H1 (cell line): ENCODE results near the gene TUT7. TPM values are rescaled to one million over a fixed set of nuclear protein-coding genes. Genes with fewer than 3 reads are reported as not detected.

Experiments
- CTCF ChIA-PET: fragments of 300-600 bp; sonication (Branson Sonifier 250); formaldehyde crosslinking; loops from one replicate; lab custom pipeline; 2021; ENCODE audit not compliant: partially characterized antibody; lab: Charles Lee
- POLR2A ChIA-PET: fragments of 300-600 bp; sonication (Branson Sonifier 250); formaldehyde crosslinking; loops from one replicate; lab custom pipeline; 2021; ENCODE audit warnings: inconsistent platforms; ENCODE audit not compliant: partially characterized antibody; lab: Charles Lee
- DNase-seq, 2 experiments: peaks; one replicate each; pipeline versions ENCODE4 v3.0.0 to v3.0.0-alpha.2; 2010 to 2022; ENCODE audit warnings: low spot score in 2 of 2, low read depth in 1 of 2, mixed read lengths in 1 of 2
- FAIRE-seq: peaks from 2 replicates; lab custom pipeline; 2011; peaks lifted over from hg19 to GRCh38; lab: Jason Lieb, UNC
- H2AFZ ChIP-seq: 2 replicates; pipeline ENCODE4 v1.8.1; 2012; ENCODE audit warnings: low read length, inconsistent platforms
- H2AK5ac ChIP-seq: 2 replicates; pipeline ENCODE4 v1.6.1; 2013; ENCODE audit warnings: low read depth, low read length
- H2BK120ac ChIP-seq: replicated peaks from 2 replicates; pipeline ENCODE3; 2013; ENCODE audit warnings: low read depth, low read length, inconsistent platforms
- H2BK12ac ChIP-seq: 2 replicates; pipeline ENCODE4 v1.6.1; 2013; ENCODE audit warnings: low read depth, low read length
- H2BK15ac ChIP-seq: 2 replicates; pipeline ENCODE4 v1.6.1; 2013; ENCODE audit warnings: low read length
- H2BK20ac ChIP-seq: 2 replicates; pipeline ENCODE4 v1.6.1; 2013; ENCODE audit warnings: low read length
- H2BK5ac ChIP-seq: 2 replicates; pipeline ENCODE4 v1.6.1; 2013; ENCODE audit warnings: low read depth, low read length
- H3K14ac ChIP-seq: 2 replicates; pipeline ENCODE4 v1.6.1; 2013; ENCODE audit warnings: inconsistent platforms; ENCODE audit not compliant: insufficient read length
- H3K18ac ChIP-seq: 2 replicates; pipeline ENCODE4 v1.6.1; 2013; ENCODE audit warnings: low read length; ENCODE audit errors: extremely low read depth
- H3K23ac ChIP-seq: 2 replicates; pipeline ENCODE4 v1.6.1; 2013; ENCODE audit warnings: inconsistent platforms; ENCODE audit not compliant: insufficient read length
- H3K23me2 ChIP-seq: 2 replicates; pipeline ENCODE4 v1.6.1; 2013; ENCODE audit warnings: low read depth, low read length
- H3K27ac ChIP-seq: 2 replicates; pipeline ENCODE4 v1.6.1; 2011; ENCODE audit warnings: low read depth, low read length, inconsistent platforms
- H3K27me3 ChIP-seq, 4 experiments: replicated peaks in 1 of 4; 1 replicate in 1 of 4; 2 replicates in 3 of 4; pipeline versions ENCODE4 v1.6.1 to v1.8.1; 2011 to 2013; ENCODE audit warnings: low read length in 3 of 4, mild to moderate bottlenecking in 3 of 4, inconsistent platforms in 2 of 4, mixed read lengths in 2 of 4, moderate library complexity in 1 of 4; ENCODE audit not compliant: control insufficient read depth in 3 of 4, insufficient read depth in 3 of 4; ENCODE audit errors: extremely low read depth in 1 of 4
- H3K36me3 ChIP-seq, 4 experiments: 2 replicates each; pipeline versions ENCODE4 v1.6.1 to v1.8.1; 2011 to 2013; ENCODE audit warnings: mild to moderate bottlenecking in 4 of 4, low read length in 3 of 4, moderate library complexity in 2 of 4, control low read depth in 1 of 4, inconsistent platforms in 1 of 4; ENCODE audit not compliant: insufficient read depth in 4 of 4, control insufficient read depth in 2 of 4
- H3K4ac ChIP-seq: replicated peaks from 2 replicates; pipeline ENCODE3; 2013; ENCODE audit warnings: low read length, low read depth, mixed read lengths, inconsistent platforms; ENCODE audit not compliant: insufficient read length
- H3K4me1 ChIP-seq, 4 experiments: replicated peaks in 1 of 4; 1 replicate in 1 of 4; 2 replicates in 3 of 4; pipeline versions ENCODE4 v1.6.1 to v1.8.1; 2011 to 2013; ENCODE audit warnings: low read length in 3 of 4, inconsistent platforms in 2 of 4, mixed read lengths in 1 of 4; ENCODE audit not compliant: insufficient read depth in 4 of 4, control insufficient read depth in 3 of 4
- H3K4me2 ChIP-seq, 2 experiments: 2 replicates each; pipeline versions ENCODE4 v1.6.1 to v1.8.1; 2011 to 2013; ENCODE audit warnings: low read depth in 2 of 2, low read length in 2 of 2, control low read depth in 1 of 2, inconsistent platforms in 1 of 2, mild to moderate bottlenecking in 1 of 2; ENCODE audit not compliant: insufficient read depth in 1 of 2
- H3K4me3 ChIP-seq, 4 experiments: fragments of 200-600, 300-600 bp in 1 of 4; sonication (generic), shearing (Covaris generic), sonication (Bioruptor Twin) in 1 of 4; 2 replicates each; pipeline versions ENCODE4 v1.5.1 to v1.8.1; 2011 to 2016; ENCODE audit warnings: low read length in 4 of 4, low read depth in 3 of 4, control low read depth in 2 of 4, inconsistent platforms in 2 of 4, mild to moderate bottlenecking in 2 of 4, mixed read lengths in 1 of 4, moderate library complexity in 1 of 4; ENCODE audit not compliant: insufficient read depth in 2 of 4; ENCODE audit errors: extremely low read depth in 1 of 4
- H3K56ac ChIP-seq: replicated peaks from 2 replicates; pipeline ENCODE3; 2013; ENCODE audit warnings: low read depth, mild to moderate bottlenecking, mixed read lengths, low read length, inconsistent platforms; ENCODE audit not compliant: insufficient read length
- H3K79me1 ChIP-seq: 2 replicates; pipeline ENCODE4 v1.6.1; 2013; ENCODE audit warnings: low read depth, low read length, control low read depth
- H3K79me2 ChIP-seq, 2 experiments: 2 replicates each; pipeline versions ENCODE4 v1.6.1 to v1.8.1; 2012 to 2013; ENCODE audit warnings: low read length in 2 of 2, mild to moderate bottlenecking in 2 of 2, inconsistent platforms in 1 of 2; ENCODE audit not compliant: insufficient read depth in 2 of 2, control insufficient read depth in 1 of 2
- H3K9ac ChIP-seq, 4 experiments: replicated peaks in 1 of 4; 1 replicate in 1 of 4; 2 replicates in 3 of 4; pipeline versions ENCODE4 v1.6.1 to v1.8.1; 2011 to 2013; ENCODE audit warnings: low read depth in 3 of 4, low read length in 3 of 4, control low read depth in 2 of 4, mild to moderate bottlenecking in 2 of 4, moderate library complexity in 2 of 4, inconsistent platforms in 1 of 4; ENCODE audit errors: extremely low read depth in 1 of 4
- H3K9me3 ChIP-seq, 2 experiments: 2 replicates each; pipeline versions ENCODE4 v1.6.1 to v1.8.1; 2012 to 2013; ENCODE audit warnings: mild to moderate bottlenecking in 2 of 2, moderate library complexity in 2 of 2, control low read depth in 1 of 2, inconsistent platforms in 1 of 2, low read depth in 1 of 2, low read length in 1 of 2, mixed read lengths in 1 of 2; ENCODE audit not compliant: insufficient read depth in 2 of 2
- H4K20me1 ChIP-seq, 2 experiments: replicated peaks in 1 of 2; 2 replicates each; pipeline versions ENCODE3 to v1.8.1; 2011 to 2013; ENCODE audit warnings: inconsistent platforms in 2 of 2, low read length in 2 of 2, mild to moderate bottlenecking in 1 of 2; ENCODE audit not compliant: insufficient read depth in 2 of 2, control insufficient read depth in 1 of 2
- H4K5ac ChIP-seq: 2 replicates; pipeline ENCODE4 v1.6.1; 2013; ENCODE audit warnings: low read length, low read depth, mixed read lengths, inconsistent platforms; ENCODE audit not compliant: insufficient read length
- H4K8ac ChIP-seq: 2 replicates; pipeline ENCODE4 v1.8.0; 2013; ENCODE audit warnings: mild to moderate bottlenecking, moderate library complexity, low read length, inconsistent platforms; ENCODE audit not compliant: insufficient read depth; ENCODE audit errors: extremely low read depth
- H4K91ac ChIP-seq: replicated peaks from 2 replicates; pipeline ENCODE3; 2013; ENCODE audit warnings: low read length, mixed read lengths, inconsistent platforms; ENCODE audit not compliant: insufficient read length
- ASH2L ChIP-seq: fragments of 200-600, 300-600 bp; sonication (generic); IDR thresholded peaks from one replicate; pipeline ENCODE4 v1.7.1; 2017; ENCODE audit warnings: low read length
- BACH1 ChIP-seq: IDR thresholded peaks from 2 replicates; pipeline ENCODE4 v1.6.1; 2012; ENCODE audit warnings: low read length, improper control_type of control experiment
- CHD2 ChIP-seq: IDR thresholded peaks from 2 replicates; pipeline ENCODE4 v1.6.1; 2012; ENCODE audit warnings: low read length, improper control_type of control experiment
- CTBP2 ChIP-seq: IDR thresholded peaks from 2 replicates; pipeline ENCODE4 v1.7.0; 2011; ENCODE audit warnings: borderline replicate concordance, mild to moderate bottlenecking, moderate library complexity, mixed read lengths, low read length; ENCODE audit not compliant: insufficient read depth, insufficient read length
- GABPA ChIP-seq: IDR thresholded peaks from 2 replicates; pipeline ENCODE4 v1.6.1; 2011; ENCODE audit warnings: mild to moderate bottlenecking, low read length, moderate library complexity, borderline replicate concordance; ENCODE audit not compliant: insufficient read depth
- JUN ChIP-seq: IDR thresholded peaks from 2 replicates; pipeline ENCODE4 v1.6.1; 2011; ENCODE audit warnings: low read depth, mild to moderate bottlenecking, improper control_type of control experiment, low read length
- JUND ChIP-seq: IDR thresholded peaks from 2 replicates; pipeline ENCODE4 v1.6.1; 2011; ENCODE audit warnings: mild to moderate bottlenecking, improper control_type of control experiment, low read length
- KDM1A ChIP-seq: fragments of 200-600, 300-600 bp; sonication (generic); IDR thresholded peaks from 2 replicates; pipeline ENCODE4 v1.7.1; 2016; ENCODE audit warnings: mild to moderate bottlenecking, low read length, borderline replicate concordance
- KDM5A ChIP-seq: fragments of 200-600 bp; IDR thresholded peaks from 2 replicates; pipeline ENCODE4 v1.7.1; 2012; ENCODE audit warnings: mild to moderate bottlenecking, low read length, inconsistent platforms, mixed read lengths
- MAFK ChIP-seq: IDR thresholded peaks from 2 replicates; pipeline ENCODE4 v1.6.1; 2012; ENCODE audit warnings: low read depth, mild to moderate bottlenecking, improper control_type of control experiment, low read length
- NANOG ChIP-seq: IDR thresholded peaks from 2 replicates; pipeline ENCODE4 v1.6.1; 2011; ENCODE audit warnings: low read length, low read depth, mild to moderate bottlenecking, inconsistent platforms; ENCODE audit not compliant: insufficient read depth, poor library complexity, severe bottlenecking
- TEAD4 ChIP-seq: IDR thresholded peaks from 2 replicates; pipeline ENCODE4 v1.6.1; 2012; ENCODE audit warnings: low read depth, low read length, inconsistent platforms, mixed read lengths
- WGBS, 2 experiments: shearing (Covaris generic) in 1 of 2; methylation state at CpG; one replicate each; pipeline versions ENCODE4 v1.1.6 to v1.1.7; 2013 to 2015; ENCODE audit warnings: low lambda C conversion rate in 2 of 2, mixed read lengths in 2 of 2, inconsistent platforms in 1 of 2, low coverage in 1 of 2, missing lambda C conversion rate in 1 of 2; ENCODE audit not compliant: insufficient replicate concordance in 2 of 2, insufficient coverage in 1 of 2, insufficient read length in 1 of 2; ENCODE audit errors: extremely low coverage in 1 of 2, missing lambda C conversion rate in 1 of 2; 5-methylcytosine and 5-hydroxymethylcytosine counted together
- polyA plus RNA-seq, 7 experiments: library from polyadenylated mRNA; depleted of rRNA in 3 of 7; stranded (reverse) in 5 of 7; unstranded in 2 of 7; fragments of >200 nt in 5 of 7; fragments of 200-250 nt in 2 of 7; gene quantifications; 1 replicate in 5 of 7; 2 replicates in 1 of 7; 4 replicates in 1 of 7; pipeline versions ENCODE4 v1.2.1 to v1.2.3, GENCODE V29; 2011 to 2013; ENCODE audit warnings: missing spikeins in 2 of 7, mixed read lengths in 2 of 7
- total RNA-seq: library from RNA; stranded (reverse); fragmentation: NEBNext Ultra II Directional; extraction: Animal tissue kit (Norgen Biotek cat#: 25700); gene quantifications from 2 replicates; pipeline ENCODE4 v1.2.1, GENCODE V29; 2021
- TF ChIP-seq, protein P1 (sequence below): IDR thresholded peaks from 2 replicates; pipeline ENCODE4 v1.6.1; 2011; ENCODE audit warnings: low read depth, mild to moderate bottlenecking, low read length; ENCODE audit not compliant: insufficient read depth

TUT7 gene
- total and polyA plus RNA-seq, 2 of the 8 experiments (the other 6 are each of a cell fraction or from before 2014, with no cell fraction given): 4.8 to 19.3 TPM

DNA sequence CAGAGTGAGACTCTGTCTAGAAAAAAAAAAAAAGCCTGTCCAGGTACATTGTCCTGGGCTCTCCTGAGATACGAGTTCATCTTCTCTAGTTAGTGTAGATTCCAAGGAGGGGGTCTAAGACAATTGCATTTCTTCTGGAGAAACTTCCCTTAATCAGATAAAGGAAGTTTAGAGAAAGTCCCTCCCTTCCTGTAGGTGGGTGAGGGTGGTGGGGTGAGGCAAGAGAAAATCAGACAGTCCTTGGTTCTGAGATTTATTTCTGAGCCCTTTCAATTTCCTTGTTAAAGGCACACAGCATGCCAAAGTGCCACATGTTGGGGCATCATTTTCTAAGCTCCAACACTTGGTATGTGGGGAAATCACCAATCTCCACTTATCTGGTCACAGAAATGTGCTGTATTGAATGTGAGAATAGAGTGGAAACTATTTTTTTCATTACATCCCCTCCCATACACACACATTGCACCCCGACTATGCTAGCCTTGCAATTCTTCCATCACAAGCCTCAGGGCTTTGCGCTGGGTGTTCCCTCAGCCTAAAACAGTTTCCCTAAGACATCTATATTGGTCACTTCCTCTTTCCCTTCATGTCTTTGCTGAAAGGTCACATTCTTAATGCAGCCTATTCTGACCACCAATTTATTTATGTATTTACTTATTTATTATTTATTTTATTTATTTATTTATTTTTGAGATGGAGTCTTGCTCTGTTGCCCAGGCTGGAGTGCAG lies 5.1 kb upstream of the TUT7 start:
- no peak overlapping the region for H3K9ac ChIP-seq
- WGBS, 2 experiments: 90% methylated on average over 3 of the region's 3 CpGs; no CpG with 5 or more reads in 1 of the 2 experiments
- H3K27me3 ChIP-seq: peaks cover 0 to 3% (median 0%) of the 10 kb centered on the region in 4 experiments; a peak in 1 of 7 replicates
- H2BK120ac ChIP-seq: no peak overlapping the region
- POLR2A ChIA-PET: no interaction called here
- no peak overlapping the region for H2BK5ac ChIP-seq
- no peak overlapping the region for H3K4me2 ChIP-seq
- H2BK15ac ChIP-seq: no peak overlapping the region
- no peaks in the 10 kb centered on the region for H3K79me2 ChIP-seq
- H4K5ac ChIP-seq: no peak overlapping the region
- no peak overlapping the region for H3K4me3 ChIP-seq
- CTCF ChIA-PET: interaction anchor here (0.6 kb wide), 1 partner anchor 160 kb away, joined by 3 read pairs; no protein-coding TSS in a partner anchor
- no peaks in the 10 kb centered on the region for H3K36me3 ChIP-seq
- no peak overlapping the region for H3K27ac ChIP-seq
- H3K23ac ChIP-seq: no peak overlapping the region
- H3K4me1 ChIP-seq: peaks cover 0 to 2% (median 0%) of the 10 kb centered on the region in 4 experiments; a peak in 2 of 7 replicates
- no peak overlapping the region for H3K4ac ChIP-seq
- H3K18ac ChIP-seq: no peak overlapping the region
- H3K23me2 ChIP-seq: no peaks in the 10 kb centered on the region
- no peak for DNase-seq
- no peak for FAIRE-seq
- H2AFZ ChIP-seq: no peak overlapping the region
- no peak overlapping the region for H4K91ac ChIP-seq
- no peaks in the 10 kb centered on the region for H3K9me3 ChIP-seq
- no peak overlapping the region for H2BK20ac ChIP-seq
- no peaks in the 10 kb centered on the region for H3K79me1 ChIP-seq
- H4K8ac ChIP-seq: no peak overlapping the region
- no peak overlapping the region for H2AK5ac ChIP-seq
- no peak overlapping the region for H3K14ac ChIP-seq
- no peak overlapping the region for H3K56ac ChIP-seq
- H2BK12ac ChIP-seq: no peak overlapping the region
- no peaks in the 10 kb centered on the region for H4K20me1 ChIP-seq
- TF ChIP-seq MAFK: no peak
- TF ChIP-seq KDM5A: no peak
- TF ChIP-seq NANOG: no peak
- TF ChIP-seq KDM1A: no peak
- no peak for TF ChIP-seq CTBP2
- no peak for TF ChIP-seq GABPA
- no peak for TF ChIP-seq ASH2L
- TF ChIP-seq JUN: no peak
- no peak for TF ChIP-seq JUND
- no peak for TF ChIP-seq CHD2
- no peak for TF ChIP-seq BACH1
- TF ChIP-seq TEAD4: no peak
- TF ChIP-seq, protein P1, sequence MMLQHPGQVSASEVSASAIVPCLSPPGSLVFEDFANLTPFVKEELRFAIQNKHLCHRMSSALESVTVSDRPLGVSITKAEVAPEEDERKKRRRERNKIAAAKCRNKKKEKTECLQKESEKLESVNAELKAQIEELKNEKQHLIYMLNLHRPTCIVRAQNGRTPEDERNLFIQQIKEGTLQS: no peak
